SKM-1 treated with dmso at 0.1 percent for 144 hours (cell line): ENCODE measurements around the gene TMEM37.

Experiments used
- DNase-seq: peaks from one replicate; lab custom pipeline; 2025; ENCODE audit not compliant: unreplicated experiment; lab: John Stamatoyannopoulos, UW

Gene TMEM37

DNA sequence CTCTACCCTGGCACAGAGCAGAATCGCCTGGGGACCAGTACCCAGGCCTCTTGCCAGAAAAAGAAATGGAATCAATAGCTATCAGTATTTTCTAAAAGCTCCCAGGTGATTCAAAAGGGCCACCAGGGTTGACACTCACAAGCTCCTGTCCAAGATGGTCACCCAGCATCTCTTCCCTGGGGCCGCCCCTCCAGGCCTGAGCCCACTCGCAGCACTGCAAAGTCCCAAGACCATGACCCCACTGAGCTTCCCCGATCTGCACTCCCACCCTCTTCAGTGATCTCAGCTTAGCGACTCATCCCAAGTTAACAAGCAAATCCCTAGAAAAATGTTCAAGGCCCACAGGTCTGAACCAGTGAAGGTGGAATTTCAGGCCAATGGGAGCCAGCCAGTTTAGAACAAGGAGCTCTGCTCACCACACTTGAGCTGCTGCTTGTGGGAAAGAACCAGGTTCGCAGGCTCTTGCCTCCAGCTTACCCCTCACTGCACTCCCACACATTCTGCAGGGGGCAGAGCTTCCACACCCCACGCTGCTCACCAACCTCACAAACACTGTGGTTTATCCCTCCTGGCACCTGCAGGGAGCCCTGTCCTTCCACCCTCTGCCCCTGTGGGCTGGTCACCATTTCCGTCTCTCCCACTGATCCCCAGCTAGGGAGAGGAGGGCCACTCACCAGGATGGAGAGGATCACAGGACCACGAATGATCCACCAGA lies 19.8 kb downstream of the TMEM37 start:
- DNase-seq, result no peak

DNA sequence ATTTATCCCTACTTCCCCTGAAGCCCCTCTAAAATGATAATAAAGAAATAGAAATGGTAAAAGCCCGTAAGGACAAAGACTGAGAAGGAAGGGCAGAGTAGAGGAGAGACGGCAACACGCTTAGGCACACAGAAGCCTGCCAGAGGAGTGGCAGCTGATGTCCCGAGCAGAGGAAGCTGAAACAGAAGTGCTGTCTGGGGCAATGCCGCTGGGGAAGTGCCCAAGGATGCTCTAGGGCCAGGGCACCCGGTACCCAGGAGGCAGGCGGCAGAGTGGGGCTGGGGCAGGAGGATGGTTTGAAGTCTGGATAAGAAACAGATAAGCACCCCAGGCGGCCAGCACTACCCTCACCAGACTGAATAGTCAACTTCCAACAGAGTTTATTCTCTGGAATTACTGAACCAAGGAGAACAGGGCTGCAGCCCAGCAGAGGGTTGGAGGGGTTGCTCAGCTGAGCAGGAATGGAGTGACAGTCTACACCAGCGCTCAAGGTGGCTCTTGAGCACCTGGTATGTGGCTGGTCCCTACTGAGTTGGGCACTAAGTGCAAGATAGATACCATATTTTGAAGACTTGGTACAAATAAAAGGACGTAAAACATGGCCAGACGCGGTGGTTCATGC lies 22.4 kb downstream of the TMEM37 start:
- DNase-seq, result no peak

DNA sequence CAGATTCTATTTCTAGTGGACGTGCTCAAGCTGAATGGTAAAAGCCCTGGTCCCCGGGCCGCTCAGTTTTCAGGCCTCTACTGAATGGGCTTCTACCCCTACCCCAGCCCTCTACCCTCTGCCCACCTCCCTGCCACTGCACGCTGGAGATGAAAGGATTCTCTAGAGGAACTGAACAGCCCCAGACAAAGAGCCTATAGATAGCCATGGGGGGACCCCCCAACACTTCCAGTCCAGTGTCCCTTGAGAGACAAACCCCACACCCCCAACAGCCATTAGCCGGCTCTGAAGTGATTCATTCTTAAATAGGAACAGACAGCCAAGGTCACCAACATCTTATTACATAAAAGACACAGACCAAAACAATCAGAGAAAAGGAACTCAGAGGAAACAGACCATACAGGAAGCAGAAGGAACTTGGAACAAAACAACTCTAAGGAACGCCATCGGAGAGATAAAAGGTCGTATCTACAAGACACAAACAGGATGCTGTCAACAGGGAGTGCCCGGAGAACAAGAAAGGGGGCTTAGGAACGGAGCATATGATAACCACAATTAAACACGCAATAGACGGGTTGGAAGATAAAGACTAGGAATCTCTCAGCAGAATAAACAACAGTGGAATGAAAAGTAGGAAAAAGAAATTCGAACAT lies 23.5 kb downstream of the TMEM37 start:
- no peak for DNase-seq

DNA sequence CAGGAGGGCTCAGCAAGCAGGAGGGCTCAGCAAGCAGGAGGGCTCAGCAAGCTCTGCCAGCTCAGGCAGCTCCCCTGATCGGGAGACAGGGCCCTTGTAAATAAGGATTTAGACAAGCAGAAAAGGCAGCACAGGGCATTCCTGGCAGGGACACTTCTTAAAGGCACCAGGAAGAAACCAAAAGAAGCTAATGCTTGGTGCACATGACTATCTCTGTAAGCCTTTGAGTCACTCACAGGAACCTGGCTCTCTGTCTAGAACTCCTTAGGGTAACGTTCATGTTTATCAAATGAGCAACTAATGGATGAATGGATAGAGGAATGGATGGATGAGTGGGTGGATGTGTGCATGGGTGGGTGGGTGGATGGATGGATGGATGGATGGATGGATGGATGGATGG lies 28.4 kb downstream of the TMEM37 start:
- DNase-seq, result no peak

DNA sequence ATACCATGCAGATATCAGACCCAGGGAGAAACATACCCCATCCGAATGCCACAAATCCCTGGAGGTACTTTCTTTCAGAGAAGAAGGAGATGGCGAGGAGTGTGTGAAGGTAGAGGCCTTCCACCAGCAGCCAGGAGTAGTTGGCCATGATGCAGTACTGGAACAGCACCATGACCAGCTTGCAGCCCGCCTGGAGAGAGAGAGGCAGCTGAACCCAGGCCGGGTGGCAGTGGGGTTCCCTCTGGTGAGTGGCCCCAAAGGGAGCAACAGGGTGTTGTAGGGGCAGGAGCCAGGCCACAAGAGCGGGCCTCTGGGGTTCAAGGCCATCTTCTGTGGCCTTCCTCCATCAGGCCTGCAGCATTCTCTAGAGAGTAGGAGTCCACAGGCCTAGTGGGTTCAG lies 30.2 kb downstream of the TMEM37 start:
- no peak for DNase-seq

DNA sequence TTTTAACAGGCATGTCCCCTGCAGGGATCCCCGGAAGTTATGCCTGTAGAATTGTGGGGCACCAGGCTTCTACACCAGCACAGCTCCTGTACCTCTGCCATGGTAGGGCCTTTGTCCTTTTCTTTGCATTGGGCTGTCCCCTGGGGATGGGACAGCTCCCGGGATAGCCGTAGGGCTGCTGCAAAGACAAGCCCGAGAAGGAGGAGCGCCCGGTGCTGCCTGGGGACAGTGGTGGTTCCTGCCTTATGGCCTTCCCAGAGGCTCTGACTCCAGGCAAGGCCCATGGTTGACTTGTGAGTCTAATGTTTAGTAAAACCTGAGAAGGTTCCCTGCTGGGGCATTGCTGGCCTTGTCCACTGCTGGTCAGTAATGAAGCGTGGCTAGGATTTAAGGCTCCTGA lies 30.9 kb downstream of the TMEM37 start:
- DNase-seq, result no peak

DNA sequence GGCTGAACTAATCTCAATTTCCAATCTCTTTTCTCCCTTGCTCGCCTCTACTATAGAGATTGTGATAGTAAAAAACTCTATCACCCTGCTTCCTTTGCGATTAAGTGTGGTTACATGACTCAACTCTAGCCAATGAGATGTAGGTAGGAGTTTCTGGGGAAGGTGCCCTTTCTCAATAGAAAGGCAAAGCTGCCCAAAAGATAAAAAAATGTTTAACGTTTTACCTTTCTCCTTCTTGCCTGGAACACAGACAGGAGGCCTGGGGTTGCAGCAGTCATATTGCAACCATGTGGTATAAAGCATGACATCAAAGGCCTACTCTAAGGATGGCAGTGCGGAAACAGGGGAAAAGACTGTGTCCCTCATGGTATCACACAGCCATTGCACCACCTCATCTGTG lies 31.5 kb downstream of the TMEM37 start:
- no peak for DNase-seq

DNA sequence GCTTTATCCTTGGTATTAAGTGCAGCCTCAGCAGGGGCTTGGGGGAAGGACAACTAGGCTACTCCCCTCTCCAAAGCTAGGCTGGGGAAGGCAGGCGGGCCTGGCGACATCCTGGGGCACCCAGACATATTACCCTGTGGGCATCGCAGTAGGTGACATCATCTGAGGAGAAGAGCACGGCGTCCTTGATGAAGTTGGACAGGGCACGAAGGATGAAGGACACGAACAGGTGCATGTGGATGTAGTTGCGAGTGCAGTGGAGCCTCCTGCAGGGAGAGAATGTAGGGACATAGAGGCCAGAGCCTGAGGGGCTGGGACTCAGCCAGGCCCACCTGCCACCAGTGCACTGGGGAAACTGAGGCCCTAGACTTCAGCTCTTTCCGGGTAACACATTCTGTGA lies 32.3 kb downstream of the TMEM37 start:
- no peak for DNase-seq

DNA sequence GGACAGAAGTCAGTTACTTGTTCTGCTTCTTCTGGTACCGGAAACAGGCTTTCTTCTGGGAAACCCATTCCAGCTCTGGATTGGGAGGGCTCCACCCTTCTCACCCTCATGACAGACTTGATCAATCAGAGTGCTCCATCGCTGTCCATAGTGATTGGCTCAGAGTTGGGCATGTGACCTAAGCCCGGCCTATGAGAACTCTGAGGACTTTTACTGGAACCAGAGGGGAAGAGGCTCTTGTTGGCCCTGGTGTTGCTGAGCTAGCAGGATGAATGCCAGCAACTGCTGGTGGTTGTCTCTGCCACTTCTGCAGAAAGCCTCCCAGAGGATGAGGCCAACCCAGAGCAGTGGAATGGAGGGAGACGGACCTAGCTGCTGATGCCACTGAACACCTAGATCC lies 33.3 kb downstream of the TMEM37 start:
- DNase-seq, result no peak

DNA sequence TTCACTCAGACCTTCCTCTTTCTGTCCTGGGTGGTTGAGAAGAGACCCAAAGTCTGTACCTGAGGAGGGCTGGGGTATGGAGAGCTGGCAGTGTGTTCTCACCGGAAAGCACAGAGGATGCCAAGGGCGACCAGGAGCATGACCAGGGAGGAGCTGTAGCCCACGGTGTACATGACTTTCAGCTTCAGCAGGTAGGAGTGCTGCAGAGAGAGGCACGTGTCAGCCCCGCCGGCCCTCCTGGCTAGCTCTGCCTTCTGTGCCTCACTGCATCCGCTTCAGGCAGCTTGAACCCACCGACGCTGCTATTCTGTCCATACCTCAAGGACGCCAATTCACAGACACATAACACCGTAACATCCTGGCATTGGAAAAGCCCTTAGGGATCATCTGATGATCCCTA lies 34.0 kb downstream of the TMEM37 start:
- DNase-seq, result no peak

DNA sequence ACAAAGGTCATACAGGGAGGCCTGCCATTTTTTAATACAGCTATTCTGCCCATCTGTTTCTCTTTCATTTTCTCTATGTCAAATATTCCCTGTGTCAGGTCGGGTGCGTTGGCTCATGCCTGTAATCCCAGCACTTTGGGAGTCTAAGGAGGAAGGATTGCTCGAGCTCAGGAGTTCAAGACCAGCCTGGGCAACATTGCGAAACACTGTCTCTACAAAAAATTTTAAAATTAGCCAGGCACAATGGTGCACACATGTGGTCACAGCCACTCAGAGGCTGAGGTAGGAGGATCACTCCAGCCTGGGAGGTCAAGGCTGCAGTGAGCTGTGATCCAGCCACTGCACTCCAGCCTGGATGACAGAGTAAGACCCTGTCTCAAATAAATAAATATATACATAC lies 34.7 kb downstream of the TMEM37 start:
- no peak for DNase-seq

DNA sequence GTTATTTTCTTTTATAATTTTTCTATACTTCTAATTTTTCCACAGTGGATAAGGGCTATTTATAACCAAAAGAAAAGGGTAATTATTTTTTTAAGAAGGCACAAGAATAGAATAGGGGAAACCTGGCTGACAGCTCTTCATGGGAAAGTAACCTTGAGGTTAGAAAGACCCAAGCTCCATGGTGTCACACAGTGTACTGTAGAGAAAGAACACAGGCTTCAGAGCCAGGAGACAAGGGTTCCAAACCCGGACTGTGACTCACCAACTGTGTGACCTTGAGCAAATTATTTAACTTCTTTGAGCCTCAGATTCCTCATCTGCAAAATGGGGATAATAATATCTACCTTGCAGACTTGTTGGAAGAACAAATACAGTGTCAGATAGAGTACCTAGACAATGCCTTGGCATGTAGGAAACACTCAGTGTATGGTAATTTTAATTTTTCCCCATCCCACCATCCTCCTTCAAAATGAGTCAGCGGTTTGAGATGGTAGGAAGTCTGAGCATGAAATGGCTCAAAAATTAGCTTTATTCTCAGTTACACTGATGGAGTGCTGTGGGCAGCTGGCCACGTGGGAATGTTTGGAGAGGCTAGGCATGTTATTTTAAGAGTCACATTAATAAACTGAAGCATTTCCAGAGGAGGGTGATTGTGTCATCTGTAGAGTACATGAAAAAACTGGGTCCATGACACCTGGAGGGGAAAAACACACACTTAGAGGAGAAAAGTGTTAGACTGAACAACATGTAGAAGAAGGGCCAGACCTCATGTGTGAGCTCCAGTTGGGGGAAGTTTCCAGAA lies 36.7 kb downstream of the TMEM37 start:
- no peak for DNase-seq

DNA sequence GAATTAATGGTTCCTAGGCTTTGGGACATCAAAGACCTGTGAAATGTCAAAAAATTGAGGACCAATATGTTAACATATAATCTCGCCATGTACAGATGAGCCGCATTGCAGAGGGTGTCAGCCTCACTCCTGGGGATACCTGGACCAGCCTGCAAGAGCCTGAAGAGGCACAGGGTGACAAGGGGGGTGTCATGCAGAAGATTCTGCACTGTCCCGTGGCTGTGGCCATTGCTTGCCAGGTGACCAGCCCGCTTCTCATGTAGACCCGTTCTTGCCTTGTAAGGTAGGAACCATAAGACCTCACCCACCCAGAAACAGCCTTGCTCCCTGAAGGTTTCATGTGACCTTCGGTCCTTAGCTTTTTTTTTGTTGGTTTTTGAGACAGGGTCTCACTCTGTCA lies 37.5 kb downstream of the TMEM37 start:
- DNase-seq, result no peak

DNA sequence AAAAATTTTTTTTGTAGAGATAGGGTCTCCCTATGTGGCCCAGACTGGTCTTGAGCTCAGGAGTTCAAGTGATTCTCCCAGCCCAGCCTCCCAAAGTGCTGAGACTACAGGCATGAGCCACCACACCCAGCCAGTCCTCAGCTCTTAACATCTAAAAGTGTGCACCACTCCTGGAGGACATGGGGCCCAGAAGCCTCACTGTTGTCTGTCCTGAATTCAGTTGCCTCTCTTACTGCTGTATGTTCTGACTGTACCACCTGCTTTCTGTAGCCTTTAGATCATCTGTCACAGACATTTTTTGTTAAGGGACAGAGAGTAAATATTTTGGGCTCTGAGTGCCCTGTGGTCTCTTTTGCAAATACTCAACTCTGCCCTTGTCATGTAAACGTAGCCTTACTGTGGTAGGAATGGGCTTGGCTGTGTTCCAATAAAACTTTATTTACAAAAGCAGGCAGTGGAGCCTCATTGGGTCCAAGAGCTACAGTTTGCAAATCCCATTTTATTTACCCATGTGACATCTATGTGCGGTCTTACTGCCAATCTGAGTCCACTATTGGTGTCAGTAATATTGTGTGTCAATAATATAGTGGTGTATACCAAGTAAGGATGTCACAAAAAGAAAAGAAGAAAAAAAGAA lies 38.1 kb downstream of the TMEM37 start:
- DNase-seq, result no peak

DNA sequence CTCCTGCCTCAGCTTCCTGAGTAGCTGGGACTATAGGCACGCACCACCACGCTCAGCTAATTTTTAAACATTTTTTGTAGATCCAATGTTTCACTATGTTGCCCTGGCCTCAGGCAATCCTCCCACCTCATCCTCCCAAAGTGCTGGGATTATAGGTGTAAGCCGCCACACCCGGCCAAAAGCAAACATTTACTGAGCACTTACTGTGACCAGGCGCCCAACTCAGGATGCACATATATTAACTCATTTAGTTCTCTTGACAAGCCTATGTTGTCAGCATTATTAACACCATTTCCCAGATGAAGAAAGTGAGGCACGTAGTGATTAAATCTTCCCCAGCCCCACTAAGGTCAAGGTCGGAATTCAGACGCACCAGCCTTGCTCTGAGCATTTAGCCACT lies 41.1 kb downstream of the TMEM37 start:
- DNase-seq, result no peak

DNA sequence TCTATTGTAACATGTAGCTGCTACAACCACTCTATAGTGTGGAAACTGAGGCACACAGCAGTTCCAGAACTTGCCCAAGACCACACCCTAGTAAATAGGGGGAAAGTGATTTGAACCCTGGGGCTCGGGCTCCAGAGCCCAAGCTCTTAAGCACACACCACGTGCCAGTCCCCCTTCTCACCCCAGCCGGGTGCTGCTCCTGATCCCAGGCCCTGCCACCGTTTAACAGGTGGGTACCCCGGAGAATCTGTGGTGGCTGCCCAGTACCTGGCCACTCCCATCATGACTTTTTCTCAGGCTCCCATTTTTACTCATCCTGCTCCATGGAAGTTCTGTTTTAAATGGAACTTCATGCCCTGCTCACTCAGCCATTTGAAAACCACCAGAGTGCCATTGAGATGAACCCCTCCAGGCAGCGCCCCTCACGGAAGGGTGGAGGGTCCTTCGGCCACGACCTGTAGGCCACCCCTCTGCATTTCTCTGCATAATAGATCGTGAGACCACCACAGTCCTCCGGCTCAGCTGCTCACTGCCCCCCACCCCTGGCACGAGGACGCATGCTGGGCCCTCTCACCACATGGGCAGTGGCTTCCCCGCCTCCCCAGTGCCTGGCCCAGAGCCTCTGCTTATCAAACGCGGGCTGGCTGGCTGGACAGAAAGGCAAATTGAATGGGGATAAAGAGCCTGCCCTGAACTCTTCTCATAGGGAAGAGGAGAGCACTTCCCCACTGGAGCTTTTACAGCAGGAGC lies 42.1 kb downstream of the TMEM37 start:
- no peak for DNase-seq

DNA sequence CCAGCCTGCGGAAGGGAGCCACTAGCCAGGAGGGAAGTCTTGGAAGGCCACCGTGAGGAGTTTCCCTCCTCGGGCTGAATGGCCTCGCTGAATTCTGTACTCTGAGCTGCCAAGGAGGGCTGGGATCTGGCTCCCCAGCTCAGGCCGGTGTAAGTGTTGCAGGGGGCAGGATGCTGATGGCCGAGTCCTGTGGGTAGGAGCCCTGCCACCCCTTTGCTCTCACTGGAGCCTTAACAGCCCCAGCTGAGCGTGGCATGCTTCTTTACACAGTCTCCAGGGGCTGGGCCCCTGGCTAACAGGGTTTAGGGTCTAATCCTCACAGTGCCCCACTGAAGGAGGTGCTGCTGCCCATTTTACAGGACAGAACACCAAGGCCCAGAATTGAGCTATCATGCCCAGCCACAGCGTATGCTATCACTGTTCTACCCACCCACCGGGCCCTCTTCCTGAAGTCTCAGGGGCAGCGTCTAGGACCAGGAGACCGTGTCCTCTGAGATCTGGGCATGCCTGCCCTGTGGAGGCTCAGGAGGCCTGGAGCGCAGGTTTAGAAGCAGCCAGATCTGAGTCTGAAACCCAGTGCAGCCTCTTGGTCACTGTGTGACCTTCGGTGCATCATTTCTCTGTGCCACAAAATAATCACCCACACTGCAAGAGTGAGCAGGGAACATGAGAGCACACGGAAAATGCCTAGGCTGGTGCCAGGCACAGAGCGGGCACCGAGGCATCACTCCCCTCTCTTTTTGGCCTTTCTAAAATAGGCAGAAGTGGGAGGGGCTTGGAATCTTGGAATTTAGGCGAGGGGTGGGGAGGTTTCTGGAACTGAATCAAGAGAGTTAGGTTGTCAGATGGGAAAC lies 42.9 kb downstream of the TMEM37 start:
- DNase-seq, result no peak

DNA sequence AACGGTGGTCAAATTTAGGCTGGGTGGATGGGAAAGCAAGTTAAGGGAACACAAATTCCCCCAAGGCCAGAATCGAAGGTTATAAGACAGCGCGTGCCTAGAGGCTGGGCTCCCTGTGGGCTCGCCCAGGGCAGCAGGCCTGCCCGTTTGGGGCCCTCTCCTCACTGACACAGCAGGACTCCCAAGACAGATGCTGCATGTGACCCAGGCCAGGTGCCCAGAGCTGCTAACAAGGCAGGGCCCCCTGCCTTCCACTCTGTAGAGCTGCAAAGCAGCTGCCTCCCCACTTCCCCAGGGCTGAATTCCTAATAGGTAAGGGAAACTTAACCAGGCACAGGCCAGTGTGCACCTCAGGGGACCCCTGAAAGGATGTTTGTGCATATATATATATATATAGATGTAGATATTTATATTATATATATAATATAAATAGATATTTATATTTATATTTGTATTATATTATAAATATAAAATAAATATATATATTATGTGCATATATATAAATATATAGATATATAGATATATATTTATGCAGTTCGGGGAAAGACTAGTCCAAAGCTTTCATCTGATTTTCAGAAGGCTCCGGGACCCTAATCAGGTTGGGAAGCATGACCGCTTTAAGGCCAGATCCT lies 43.7 kb downstream of the TMEM37 start:
- no peak for DNase-seq

DNA sequence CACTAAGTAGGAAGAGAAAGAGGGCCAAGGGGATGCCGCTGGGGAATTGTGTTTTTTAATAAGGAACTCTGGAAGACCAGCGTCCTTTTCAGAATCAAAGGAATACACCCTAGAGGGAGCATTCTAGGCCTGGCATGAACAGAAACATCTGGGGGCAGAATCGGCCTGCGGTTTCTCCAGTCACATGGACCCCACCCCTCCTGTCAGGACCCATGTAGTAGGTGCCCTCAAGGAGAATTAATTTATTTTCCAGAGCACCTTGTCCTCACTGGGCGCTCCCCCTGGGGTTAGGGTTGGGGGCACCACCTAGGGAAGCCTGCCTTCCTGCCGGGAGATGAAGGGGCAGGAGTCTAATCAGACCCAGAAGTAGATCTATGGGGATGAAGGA lies 44.2 kb downstream of the TMEM37 start:
- DNase-seq, result no peak
